ENCODE results near the gene ING1. TPM values are rescaled to one million over a fixed set of nuclear protein-coding genes. Genes with fewer than 3 reads are reported as not detected.

The ING1 gene, protein sequence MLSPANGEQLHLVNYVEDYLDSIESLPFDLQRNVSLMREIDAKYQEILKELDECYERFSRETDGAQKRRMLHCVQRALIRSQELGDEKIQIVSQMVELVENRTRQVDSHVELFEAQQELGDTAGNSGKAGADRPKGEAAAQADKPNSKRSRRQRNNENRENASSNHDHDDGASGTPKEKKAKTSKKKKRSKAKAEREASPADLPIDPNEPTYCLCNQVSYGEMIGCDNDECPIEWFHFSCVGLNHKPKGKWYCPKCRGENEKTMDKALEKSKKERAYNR
- 10 to 100 TPM; 10.6 to 26.1 (median 13.7) TPM for total RNA-seq

DNA sequence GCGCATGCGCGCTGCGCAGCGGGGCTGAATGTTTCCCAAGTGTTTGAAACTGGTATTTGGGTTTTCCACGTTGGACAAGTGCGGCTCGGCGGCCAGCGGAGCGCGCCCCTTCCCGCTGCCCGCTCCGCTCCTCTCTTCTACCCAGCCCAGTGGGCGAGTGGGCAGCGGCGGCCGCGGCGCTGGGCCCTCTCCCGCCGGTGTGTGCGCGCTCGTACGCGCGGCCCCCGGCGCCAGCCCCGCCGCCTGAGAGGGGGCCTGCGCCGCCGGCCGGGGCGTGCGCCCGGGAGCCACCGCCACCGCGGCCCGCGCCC lies at the start of gene ING1:
Gene ING1 (plus strand): TSS at position 59 of the 311 bp plus-strand sequence. CDS start 450 bp downstream, outside the sequence.
- 2% methylated on average over 11 of the region's 45 CpGs; no CpG with 5 or more reads in 1 of the 2 donors for WGBS, 2 donors
- TF ChIP-seq POLR2A (IDR thresholded peaks at IDR 0.05) = no peak
- TF ChIP-seq, protein P1, sequence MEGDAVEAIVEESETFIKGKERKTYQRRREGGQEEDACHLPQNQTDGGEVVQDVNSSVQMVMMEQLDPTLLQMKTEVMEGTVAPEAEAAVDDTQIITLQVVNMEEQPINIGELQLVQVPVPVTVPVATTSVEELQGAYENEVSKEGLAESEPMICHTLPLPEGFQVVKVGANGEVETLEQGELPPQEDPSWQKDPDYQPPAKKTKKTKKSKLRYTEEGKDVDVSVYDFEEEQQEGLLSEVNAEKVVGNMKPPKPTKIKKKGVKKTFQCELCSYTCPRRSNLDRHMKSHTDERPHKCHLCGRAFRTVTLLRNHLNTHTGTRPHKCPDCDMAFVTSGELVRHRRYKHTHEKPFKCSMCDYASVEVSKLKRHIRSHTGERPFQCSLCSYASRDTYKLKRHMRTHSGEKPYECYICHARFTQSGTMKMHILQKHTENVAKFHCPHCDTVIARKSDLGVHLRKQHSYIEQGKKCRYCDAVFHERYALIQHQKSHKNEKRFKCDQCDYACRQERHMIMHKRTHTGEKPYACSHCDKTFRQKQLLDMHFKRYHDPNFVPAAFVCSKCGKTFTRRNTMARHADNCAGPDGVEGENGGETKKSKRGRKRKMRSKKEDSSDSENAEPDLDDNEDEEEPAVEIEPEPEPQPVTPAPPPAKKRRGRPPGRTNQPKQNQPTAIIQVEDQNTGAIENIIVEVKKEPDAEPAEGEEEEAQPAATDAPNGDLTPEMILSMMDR (IDR thresholded peaks at IDR 0.05) = no peak
- peak within 1 kb of the TSS; percentile 90 for H3K4me3 ChIP-seq (ENCODE audit: low read depth, poor library complexity, severe bottlenecking)
- DNase-seq (ENCODE audit: low spot score in 2 of 2) = no peak
- intact Hi-C loops (cut with DNase I; ENCODE audit: low total_unique reads) = no loop called here

DNA sequence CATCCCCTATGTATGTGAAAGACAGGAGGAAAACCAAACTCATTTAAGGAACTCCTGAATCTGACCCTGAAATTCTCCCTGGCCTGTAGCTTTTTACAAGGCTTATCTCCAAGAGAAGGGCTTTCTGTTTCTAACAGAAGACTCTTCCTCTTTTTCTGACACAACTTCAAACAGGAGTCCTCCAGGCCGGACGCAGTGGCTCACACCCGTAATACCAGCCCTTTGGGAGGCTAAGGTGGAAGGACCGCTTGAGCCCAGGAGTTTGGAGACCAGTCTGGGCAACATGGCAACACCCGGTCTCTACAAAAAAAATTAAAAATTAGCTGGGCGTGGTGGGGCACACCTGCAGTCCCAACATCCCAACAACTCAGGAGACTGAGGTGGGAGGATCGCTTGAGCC lies 49.5 kb upstream of the ING1 start:
- WGBS, 2 donors = 90 to 96% methylated on average over 7 of the region's 7 CpGs
- intact Hi-C loops (cut with DNase I; ENCODE audit: low total_unique reads) = no loop called here
- no peak overlapping the region for H3K4me3 ChIP-seq (ENCODE audit: low read depth, poor library complexity, severe bottlenecking)
- TF ChIP-seq POLR2A (IDR thresholded peaks at IDR 0.05) = no peak
- TF ChIP-seq, protein P1 (IDR thresholded peaks at IDR 0.05) = no peak
- peak in 1 of 2 donors; percentile 67 for DNase-seq (ENCODE audit: low spot score in 2 of 2)

DNA sequence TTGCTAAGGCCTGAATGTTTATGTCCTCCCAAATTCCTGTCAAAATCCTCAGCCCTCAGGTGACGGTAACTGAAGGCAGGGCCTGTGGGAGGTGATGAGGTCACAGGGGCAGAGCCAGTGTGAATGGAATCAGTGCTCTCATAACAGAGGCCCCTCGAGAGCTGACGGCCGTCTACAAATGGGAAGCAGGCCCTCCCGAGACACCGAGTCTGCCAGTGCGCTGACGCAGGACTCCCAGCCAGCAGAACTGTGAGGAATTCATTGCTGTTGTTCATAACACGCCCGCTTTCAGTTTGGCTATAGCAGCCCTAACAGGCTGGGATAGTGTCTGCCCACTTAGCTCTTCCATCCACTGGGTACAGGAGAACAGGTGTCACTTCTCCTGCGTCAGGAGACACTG lies 48.8 kb upstream of the ING1 start:
- intact Hi-C loops (cut with DNase I; ENCODE audit: low total_unique reads) = no loop called here
- DNase-seq (ENCODE audit: low spot score in 2 of 2) = peak in 1 of 2 donors; percentile 49
- no peak overlapping the region for H3K4me3 ChIP-seq (ENCODE audit: low read depth, poor library complexity, severe bottlenecking)
- TF ChIP-seq, protein P1 (IDR thresholded peaks at IDR 0.05) = no peak
- no peak for TF ChIP-seq POLR2A (IDR thresholded peaks at IDR 0.05)
- WGBS, 2 donors = 90 to 95% methylated on average over 8 to 11 of the region's 11 CpGs

DNA sequence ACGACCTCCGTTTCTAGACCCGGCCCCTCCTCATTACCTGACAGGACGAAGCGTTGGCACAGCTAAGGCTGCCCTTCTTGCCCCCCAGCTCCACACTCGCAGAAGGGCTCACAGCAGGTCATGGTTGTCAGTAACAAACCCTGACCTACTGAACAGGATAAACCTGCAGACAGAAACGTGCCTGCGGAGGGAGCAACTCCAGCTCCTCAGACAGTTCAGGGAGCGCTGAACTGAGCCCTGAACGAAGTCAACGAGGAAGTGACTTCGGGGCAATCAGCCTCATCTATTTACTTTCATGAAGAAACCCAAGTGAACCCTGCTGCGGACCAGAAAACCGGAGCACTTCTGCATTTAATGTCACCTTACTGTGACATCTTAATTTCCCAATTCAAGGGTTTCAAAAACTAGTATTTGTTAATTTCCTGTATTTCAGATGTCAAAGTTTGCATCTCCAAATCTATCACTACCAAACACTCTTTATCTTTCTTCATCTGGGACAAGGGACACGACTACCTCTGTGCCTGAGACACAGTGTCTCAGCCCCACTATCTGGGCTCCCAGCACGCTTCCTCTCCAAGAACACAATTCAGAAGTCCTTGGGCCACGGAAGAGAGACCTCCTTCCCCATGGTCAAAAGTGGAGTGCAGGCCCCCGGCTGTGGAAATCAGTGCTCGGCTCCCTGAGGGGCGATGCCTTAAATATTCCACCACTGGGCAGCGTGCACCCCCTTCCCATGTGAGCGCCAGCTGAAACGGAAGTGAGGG lies 47.8 kb upstream of the ING1 start:
- intact Hi-C loops (cut with DNase I; ENCODE audit: low total_unique reads) = no loop called here
- H3K4me3 ChIP-seq (ENCODE audit: low read depth, poor library complexity, severe bottlenecking) = no peak overlapping the region
- DNase-seq (ENCODE audit: low spot score in 2 of 2) = peak in 1 of 2 donors; percentile 75
- TF ChIP-seq, protein P1 (IDR thresholded peaks at IDR 0.05) = no peak
- no peak for TF ChIP-seq POLR2A (IDR thresholded peaks at IDR 0.05)
- 91 to 92% methylated on average over 23 of the region's 23 CpGs for WGBS, 2 donors

DNA sequence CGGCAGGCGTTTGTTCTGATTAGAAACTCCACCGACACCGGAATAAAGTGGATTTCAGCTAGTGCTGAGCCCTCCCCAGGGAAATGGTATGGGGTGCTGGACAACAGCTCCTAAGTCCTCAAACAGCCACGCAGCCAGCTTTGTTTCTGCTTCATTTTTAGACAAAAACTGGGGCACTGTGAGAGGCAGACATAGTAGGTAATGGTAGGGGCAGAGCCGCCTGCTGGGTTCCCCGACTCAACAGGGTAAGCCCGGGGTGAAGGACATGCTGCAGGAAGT lies 47.3 kb upstream of the ING1 start:
- DNase-seq (ENCODE audit: low spot score in 2 of 2) = peak in 1 of 2 donors; percentile 43
- WGBS, 2 donors = 91 to 93% methylated on average over 8 of the region's 8 CpGs
- intact Hi-C loops (cut with DNase I; ENCODE audit: low total_unique reads) = no loop called here
- no peak overlapping the region for H3K4me3 ChIP-seq (ENCODE audit: low read depth, poor library complexity, severe bottlenecking)
- TF ChIP-seq POLR2A (IDR thresholded peaks at IDR 0.05) = no peak
- TF ChIP-seq, protein P1 (IDR thresholded peaks at IDR 0.05) = no peak
